HL-60/S4 treated with retinoic acid at 250 ng/mL for 4 days and 3 days (cell line): ENCODE measurements around the gene PAX6.

Experiments
- in situ Hi-C: fragments of 300-500 bp; cut with MboI; formaldehyde crosslinking; loops from 2 replicates; pipeline ENCODE4 v1.7.0; 2022; ENCODE audit warnings: low sequenced_read_pairs

The PAX6 gene

GRCh38 chr11:31810779-31811647, at the start of gene PAX6:
Gene PAX6, minus strand, starts transcription at chr11:31811322. Its CDS starts 4,911 bp downstream, at chr11:31806411.
- in situ Hi-C loops: no loop called here

- in situ Hi-C loops: no loop called here
Measured at GRCh38 chr11:31860391-31860790, 49.3 kb upstream of the PAX6 start.

- in situ Hi-C loops: no loop called here
Measured at GRCh38 chr11:31856248-31856647, 45.1 kb upstream of the PAX6 start.

DNA sequence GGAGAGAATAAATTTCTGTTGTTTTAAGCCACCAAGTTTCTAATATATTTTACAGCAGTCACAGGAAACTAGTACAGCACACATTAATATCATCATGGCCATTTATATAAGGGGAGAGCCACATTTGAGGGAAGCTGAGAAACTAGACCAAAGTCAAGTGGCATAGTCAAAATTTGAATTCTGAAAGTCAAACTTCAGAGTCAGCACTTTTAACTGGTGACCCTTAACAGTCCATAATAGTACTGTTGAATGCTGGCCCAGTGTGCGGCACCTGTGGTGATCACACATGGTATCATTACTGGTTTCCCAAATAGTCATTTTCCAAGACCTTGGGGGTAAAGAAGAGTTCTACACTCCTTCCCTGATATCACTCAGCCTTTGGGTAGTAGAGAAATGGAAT, 44.3 kb upstream of the PAX6 start:
- in situ Hi-C loops: no loop called here

- in situ Hi-C loops: no loop called here
Measured at GRCh38 chr11:31850365-31850764, 39.2 kb upstream of the PAX6 start.

DNA sequence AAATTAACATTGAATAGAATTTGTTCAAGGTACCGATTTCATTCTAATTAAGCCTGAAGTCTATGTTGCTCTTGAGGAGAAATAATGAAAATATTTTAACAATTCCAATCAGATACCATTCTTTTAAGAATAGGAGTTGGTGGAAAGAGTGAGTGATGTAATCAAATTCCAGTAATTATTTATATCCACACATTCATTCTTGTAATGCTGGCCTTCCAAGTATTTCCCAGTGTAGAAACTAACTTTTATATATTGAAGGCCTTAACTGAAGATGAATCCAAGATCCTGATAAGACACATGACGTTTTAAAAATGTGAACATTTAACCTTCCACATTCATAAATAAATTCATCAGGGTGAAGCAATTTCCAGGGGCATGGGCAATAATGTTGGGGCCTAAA, 36.6 kb upstream of the PAX6 start:
- in situ Hi-C loops: no loop called here

DNA sequence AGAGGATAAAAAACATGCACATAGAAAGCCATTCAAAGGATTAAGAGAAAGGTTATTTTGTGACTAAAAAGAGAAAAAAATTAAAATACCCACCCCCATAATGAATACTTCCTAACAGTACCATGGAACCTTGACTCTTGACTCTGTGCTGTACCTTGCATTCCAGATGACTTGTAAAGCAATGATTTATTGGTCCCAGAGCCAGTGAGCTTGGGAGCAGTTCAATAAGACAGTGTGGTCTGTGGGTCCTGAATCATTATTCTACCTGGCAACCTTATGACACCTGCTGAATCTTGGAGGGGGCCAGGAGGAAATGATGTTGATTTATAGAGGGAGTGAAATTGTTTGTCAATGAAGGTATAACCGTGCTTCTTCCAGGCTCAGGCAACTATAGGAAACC, 34.2 kb upstream of the PAX6 start:
- in situ Hi-C loops: no loop called here

DNA sequence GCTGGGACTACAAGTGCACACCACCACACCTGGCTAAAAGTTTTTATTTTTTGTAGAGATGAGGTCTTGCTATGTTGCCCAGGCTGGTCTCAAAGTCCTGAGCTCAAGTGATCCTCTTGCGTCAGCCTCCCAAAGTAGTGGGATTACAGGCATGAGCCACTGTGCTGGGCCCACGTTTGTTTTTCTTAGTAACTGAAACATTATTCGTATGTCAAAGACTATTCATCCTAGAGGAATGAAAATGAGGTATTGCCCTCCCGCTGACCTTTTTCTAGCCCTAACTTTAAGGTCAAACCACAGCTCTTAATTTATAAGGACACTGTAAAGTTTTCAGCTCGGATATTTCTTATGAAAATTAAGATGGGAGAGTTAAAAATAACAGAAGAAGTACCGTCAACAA, 33.2 kb upstream of the PAX6 start:
- in situ Hi-C loops: no loop called here

DNA sequence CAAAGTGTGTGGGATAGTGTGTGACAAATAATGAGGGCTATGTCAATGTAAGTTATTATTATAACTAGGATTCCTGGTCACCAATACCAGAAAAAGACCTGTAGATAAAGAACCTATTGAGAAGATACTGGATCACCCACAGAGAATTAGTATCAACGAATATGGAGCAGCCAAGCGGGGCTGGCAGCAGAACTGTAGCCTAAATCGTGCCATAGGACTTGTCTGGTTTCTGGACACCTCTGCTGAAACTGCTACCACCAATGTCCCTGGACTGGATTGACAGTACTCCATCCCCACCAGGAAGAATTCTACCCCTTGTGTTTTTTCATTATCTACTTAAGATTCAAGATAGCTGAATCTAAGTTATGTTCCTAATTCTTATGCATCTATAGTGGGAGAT, 30.3 kb upstream of the PAX6 start:
- in situ Hi-C loops: no loop called here

GRCh38 chr11:31834237-31834636, 23.1 kb upstream of the PAX6 start:
- in situ Hi-C loops: no loop called here

DNA sequence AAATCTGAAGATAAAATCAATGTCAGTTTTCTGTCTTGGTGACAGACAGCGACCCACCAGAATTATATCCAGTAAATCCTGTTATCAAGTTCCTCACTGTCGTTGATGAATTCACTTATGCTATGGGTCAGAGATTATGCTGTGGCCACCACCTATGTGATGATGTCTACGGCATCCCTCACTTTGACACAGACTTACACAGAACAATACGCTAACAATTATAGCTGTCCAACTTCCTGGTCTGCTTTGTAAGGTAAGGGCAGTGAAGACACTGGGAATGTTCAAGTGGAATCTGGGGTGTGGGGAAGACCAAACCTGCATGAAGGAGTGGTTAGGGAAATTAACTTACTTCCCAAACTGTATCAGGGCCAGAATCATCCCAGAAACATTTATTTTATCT, 19.3 kb upstream of the PAX6 start:
- in situ Hi-C loops: no loop called here

GRCh38 chr11:31828217-31828616, 17.1 kb upstream of the PAX6 start:
- in situ Hi-C loops: no loop called here

- in situ Hi-C loops: no loop called here
Measured at GRCh38 chr11:31827455-31828206, 16.5 kb upstream of the PAX6 start.

- in situ Hi-C loops: no loop called here
Measured at GRCh38 chr11:31826536-31827438, 15.7 kb upstream of the PAX6 start.

DNA sequence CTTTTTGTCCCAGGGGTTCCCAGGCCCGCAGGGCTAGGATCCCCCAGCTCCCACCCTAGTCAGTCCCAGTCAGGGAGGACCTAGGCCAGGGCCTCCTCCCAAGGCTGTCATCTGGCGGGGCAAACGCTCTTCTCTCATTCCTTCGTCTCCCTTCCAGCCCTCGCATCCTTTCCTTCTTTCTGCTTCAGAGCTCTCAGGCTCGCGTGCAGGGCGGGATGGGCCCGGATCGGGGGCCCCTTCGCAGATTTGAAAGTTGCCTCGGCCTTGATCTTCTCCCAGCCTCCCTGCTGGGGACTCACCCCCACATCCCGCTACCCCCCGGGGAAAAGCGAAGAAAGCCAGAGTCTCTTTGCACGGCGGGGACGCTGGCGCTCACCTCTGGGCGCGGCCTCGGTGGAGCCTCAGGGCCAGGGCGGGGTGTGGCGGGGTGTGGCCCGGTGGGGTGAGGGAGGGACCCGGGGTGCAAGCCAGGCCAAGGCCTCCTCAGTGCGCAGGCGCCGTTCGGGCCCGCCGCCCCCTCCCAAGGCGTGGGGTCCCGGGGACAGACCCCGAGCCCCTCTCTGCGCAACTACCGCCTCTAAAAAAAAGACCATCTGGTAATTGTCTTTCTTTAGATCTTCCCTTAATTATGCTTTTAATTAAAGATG, 14.8 kb upstream of the PAX6 start:
- in situ Hi-C loops: no loop called here

DNA sequence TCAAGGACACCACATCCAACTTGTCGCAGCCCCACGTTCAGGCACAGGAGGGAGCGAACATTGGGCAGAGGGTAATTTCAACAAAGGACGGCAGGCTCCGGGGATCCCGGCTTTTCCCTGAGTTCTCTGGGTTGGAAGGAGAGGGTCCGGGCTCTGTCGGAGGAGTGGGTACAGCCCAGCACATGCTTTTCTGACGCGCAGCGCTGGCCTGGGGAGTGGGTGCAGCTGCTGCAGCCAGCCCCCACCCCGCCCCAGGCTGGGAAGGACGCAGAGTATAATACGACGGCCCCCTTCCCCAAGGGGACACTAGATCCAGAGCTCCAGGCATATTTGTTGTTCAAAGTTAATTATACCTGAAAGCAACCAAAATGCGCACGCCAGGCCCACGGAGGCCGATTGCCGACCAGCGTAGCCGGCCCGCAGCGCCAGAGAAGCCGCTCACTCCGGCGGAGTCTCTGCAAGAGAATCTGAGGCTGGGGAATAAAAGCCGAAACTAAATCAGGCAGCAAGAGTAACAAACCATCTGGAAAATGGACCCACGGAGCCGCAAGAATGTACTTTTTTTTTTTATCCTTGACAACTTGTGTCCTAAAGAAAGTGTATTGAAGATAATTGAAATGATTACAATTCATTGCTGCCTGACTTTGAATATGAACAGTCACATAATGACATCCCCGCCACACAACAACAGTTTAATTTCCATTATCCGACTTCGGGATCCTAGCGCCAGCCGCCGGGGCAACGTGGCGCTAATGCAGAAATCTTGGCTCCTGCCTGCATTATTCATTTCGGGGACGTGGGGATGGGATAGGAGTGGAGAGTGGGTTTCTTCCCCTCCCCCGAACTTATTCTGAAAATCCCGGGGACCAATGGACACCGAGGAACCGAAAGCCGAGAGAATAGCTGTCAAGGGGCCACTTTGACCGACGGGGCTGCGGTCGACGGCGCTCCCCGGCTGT, 14.0 kb upstream of the PAX6 start:
- in situ Hi-C loops: no loop called here

DNA sequence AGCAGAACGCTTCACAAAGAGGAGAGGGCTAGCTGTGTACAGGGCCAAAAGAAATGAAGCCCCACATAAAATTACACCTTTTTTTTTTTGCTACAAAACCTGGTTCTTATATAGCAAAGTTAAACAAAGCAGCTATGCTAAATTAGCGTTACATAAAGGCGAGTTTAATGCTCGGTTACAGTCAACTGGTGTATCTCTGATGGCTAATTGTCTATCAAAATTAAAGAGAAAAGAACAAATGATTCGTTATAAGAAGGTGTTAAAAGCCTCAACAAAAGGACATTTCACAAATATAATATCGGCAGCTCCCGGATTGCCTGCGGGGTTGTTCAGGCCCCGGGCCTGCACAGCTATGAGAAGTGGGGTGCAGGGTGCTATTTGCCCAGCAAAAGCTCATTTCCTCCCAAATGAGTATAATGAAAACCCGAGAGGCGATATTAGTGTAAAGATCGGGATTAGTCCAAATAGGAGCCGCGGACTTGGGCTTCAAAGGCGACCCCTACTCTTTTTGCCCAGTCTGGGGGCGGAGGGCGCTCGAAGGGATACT, 13.3 kb upstream of the PAX6 start:
- in situ Hi-C loops: no loop called here

DNA sequence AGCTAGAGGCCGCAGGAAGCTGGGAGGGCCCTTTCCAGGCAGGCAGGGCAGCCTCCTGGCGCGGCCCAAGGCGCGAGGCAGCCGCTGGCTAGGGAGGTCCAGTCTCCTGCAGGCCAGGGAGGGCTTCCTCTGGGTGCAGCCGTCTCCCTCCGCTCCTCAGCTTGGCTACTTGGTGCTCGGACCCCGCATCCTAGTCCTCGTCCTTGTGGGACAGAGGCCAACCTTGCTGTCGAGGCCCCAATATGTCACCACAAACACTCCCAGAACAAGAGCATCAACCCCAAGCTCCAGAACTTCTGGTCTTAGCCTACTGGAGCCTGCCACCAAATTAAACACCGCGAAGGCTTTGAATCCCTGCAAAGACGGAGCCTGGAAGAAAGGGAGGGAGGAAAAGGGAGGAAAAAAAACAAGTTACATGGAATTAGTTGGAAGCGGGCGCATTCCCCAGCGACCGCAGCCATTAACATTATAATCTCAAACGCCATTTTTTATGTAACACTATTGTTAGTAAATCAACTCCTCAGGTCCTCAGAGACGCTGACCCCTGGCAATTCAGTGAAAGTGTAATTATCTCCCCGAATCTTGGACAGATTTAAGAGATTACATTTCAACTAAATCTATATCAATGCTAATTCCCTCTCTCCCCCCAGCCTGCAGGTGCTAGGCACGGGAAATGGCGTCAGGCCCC, 12.7 kb upstream of the PAX6 start:
- in situ Hi-C loops: no loop called here
